ENCODE measurements around the gene CD44.

Gene CD44

DNA sequence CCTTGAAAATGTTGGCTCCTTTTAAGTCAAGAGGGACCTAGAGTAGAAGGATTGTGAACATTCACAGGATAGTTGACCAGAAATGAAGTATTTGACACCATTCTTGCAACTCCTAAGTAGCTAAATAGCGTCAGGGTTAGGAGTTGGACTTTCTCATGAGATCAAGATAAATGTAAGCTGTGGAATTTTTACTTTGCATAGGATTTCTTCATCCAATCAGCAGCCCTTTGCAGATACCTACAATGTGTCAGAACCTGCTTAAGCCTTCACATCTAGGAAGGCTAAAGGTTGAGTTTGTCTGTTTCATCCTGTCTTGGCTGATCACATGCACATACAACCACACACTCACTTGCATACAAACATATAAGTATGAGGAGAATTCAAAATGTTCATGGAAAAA is 32.3 kb downstream of the CD44 start:
- in situ Hi-C loops (cut with HindIII; ENCODE audit: low sequenced_read_pairs) = no loop called here
- TF ChIP-seq CTCF (IDR thresholded peaks at IDR 0.05; ENCODE audit: low read depth, low read length, missing control alignments) = no peak
- H3K4me3 ChIP-seq (ENCODE audit: low read depth, low read length) = no peak overlapping the region
- no peak for DNase-seq (ENCODE audit: low read depth)

DNA sequence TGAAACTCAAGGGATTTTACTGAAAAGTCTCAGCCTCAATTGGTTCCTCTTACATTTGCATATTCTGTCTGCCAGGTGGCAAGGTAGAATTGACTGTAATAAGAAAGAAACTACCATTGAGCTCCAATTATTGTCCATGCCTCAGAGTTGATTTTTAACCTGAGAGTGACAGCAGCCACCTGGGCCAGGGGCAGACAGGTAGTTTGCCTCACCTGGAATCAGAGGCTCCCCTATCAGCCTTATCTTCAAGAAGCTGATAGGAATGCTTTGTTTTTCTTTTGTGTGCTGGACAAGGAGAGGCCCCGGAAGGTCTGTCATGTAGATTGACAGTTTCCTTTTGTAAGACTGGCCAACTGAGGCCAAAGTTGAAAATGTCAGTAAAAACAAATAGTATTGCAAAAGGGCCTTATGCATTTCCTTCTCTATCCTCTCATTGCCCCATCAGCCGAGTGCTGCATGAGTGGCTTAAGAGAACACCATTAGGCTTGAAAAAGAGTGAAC is 34.1 kb downstream of the CD44 start:
- no peak for DNase-seq (ENCODE audit: low read depth)
- in situ Hi-C loops (cut with HindIII; ENCODE audit: low sequenced_read_pairs) = no loop called here
- no peak for TF ChIP-seq CTCF (IDR thresholded peaks at IDR 0.05; ENCODE audit: low read depth, low read length, missing control alignments)
- H3K4me3 ChIP-seq (ENCODE audit: low read depth, low read length) = no peak overlapping the region

- H3K4me3 ChIP-seq (ENCODE audit: low read depth, low read length) = no peak overlapping the region
These were observed 34.9 kb downstream of the CD44 start for GRCh38 chr11:35173616-35174566.

GRCh38 chr11:35174666-35175065 is 35.7 kb downstream of the CD44 start:
- DNase-seq (ENCODE audit: low read depth) = peak; percentile 55
- H3K4me3 ChIP-seq (ENCODE audit: low read depth, low read length) = no peak overlapping the region
- in situ Hi-C loops (cut with HindIII; ENCODE audit: low sequenced_read_pairs) = no loop called here
- TF ChIP-seq CTCF (IDR thresholded peaks at IDR 0.05; ENCODE audit: low read depth, low read length, missing control alignments) = no peak

More at GRCh38 chr11:35173616-35174566, 34.9 kb downstream of the CD44 start:
- in situ Hi-C loops (cut with HindIII; ENCODE audit: low sequenced_read_pairs) = no loop called here
- no peak for TF ChIP-seq CTCF (IDR thresholded peaks at IDR 0.05; ENCODE audit: low read depth, low read length, missing control alignments)
- no peak for DNase-seq (ENCODE audit: low read depth)

DNA sequence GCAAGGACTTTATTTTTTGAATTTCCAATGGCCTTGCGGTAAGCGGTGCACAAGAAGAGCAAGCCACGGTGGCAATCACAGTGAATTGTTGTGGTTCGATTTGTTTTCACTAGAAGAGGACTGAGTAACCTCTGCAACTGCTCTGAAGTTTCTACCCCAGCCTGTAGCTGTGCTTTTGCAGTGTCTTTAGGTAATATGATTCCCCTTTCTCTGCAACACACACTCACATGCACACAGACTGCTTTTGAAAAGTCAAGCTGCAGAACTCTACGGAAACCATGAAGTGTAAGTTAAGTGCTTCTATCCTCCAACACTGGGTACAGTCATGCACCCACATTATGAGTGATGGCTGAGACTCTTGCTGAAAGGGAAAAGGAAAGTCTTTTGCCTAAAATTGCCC is 38.4 kb downstream of the CD44 start:
- H3K4me3 ChIP-seq (ENCODE audit: low read depth, low read length) = no peak overlapping the region
- in situ Hi-C loops (cut with HindIII; ENCODE audit: low sequenced_read_pairs) = no loop called here
- DNase-seq (ENCODE audit: low read depth) = peak; percentile 44
- no peak for TF ChIP-seq CTCF (IDR thresholded peaks at IDR 0.05; ENCODE audit: low read depth, low read length, missing control alignments)

GRCh38 chr11:35178067-35178805 is 39.3 kb downstream of the CD44 start:
- no peak for DNase-seq (ENCODE audit: low read depth)
- in situ Hi-C loops (cut with HindIII; ENCODE audit: low sequenced_read_pairs) = no loop called here
- no peak overlapping the region for H3K4me3 ChIP-seq (ENCODE audit: low read depth, low read length)
- no peak for TF ChIP-seq CTCF (IDR thresholded peaks at IDR 0.05; ENCODE audit: low read depth, low read length, missing control alignments)

Data from astrocyte of the cerebellum (primary cell).